ENCODE results near the gene C1D. TPM values are rescaled to one million over a fixed set of nuclear protein-coding genes. Genes with fewer than 3 reads are reported as not detected.
A peak's percentile ranks its signal among the peaks of the same experiment; 100 is the strongest.
"Not testable (repeated sequence)": the region's sequence is repeated elsewhere in the genome, so short reads cannot be mapped to it uniquely, and the experiment has no call there.

Gene C1D
- total and polyA plus RNA-seq, 2 experiments from 2014 or later = 29.4 to 55.6 TPM

DNA sequence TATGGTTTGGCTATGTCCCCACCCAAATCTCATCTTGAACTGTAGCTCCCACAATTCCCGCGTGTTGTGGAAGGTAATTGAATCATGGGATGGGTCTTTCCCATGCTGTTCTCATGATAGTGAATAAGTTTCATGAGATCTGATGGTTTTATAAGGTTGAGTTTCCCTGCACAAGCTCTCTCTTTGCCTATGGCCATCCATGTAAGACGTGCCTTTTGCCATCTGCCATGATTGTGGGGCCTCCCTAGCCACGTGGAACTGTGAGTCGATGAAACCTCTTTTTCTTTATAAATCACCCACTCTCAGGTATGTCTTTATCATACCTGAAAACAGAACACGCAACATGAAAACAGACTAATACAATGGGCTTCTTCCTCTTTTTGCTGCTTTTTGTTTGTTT is 11.2 kb upstream of the C1D start:
- Histone ChIP-seq H3K27me3 (no peaks in the 10 kb centered on the region), H3K27ac (no peak overlapping the region), H3K4me2 (no peak overlapping the region), H3K9me2 (replicated peaks; ENCODE audit: insufficient read depth) (no peaks in the 10 kb centered on the region), H3K4me3 (no peak overlapping the region), H3K9me3 (ENCODE audit: low read depth) (no peaks in the 10 kb centered on the region), H3K36me3 (replicated peaks; ENCODE audit: insufficient read depth, low read depth) (no peaks in the 10 kb centered on the region), H3K79me2 (no peaks in the 10 kb centered on the region), H2AFZ (no peak overlapping the region), H3K4me1 (ENCODE audit: insufficient read depth) (no peaks in the 10 kb centered on the region), H4K20me1 (ENCODE audit: insufficient read depth, poor library complexity, severe bottlenecking) (no peaks in the 10 kb centered on the region)
- no peak for DNase-seq (ENCODE audit: low spot score)
- TF ChIP-seq EZH2phosphoT487 (IDR thresholded peaks at IDR 0.05; ENCODE audit: low read depth, severe bottlenecking, unreplicated experiment) = no peak
- TF ChIP-seq EZH2 (IDR thresholded peaks at IDR 0.05; ENCODE audit: borderline replicate concordance) = no peak
- TF ChIP-seq, protein P1, sequence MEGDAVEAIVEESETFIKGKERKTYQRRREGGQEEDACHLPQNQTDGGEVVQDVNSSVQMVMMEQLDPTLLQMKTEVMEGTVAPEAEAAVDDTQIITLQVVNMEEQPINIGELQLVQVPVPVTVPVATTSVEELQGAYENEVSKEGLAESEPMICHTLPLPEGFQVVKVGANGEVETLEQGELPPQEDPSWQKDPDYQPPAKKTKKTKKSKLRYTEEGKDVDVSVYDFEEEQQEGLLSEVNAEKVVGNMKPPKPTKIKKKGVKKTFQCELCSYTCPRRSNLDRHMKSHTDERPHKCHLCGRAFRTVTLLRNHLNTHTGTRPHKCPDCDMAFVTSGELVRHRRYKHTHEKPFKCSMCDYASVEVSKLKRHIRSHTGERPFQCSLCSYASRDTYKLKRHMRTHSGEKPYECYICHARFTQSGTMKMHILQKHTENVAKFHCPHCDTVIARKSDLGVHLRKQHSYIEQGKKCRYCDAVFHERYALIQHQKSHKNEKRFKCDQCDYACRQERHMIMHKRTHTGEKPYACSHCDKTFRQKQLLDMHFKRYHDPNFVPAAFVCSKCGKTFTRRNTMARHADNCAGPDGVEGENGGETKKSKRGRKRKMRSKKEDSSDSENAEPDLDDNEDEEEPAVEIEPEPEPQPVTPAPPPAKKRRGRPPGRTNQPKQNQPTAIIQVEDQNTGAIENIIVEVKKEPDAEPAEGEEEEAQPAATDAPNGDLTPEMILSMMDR (IDR thresholded peaks at IDR 0.05; ENCODE audit: poor library complexity) = no peak
- WGBS (ENCODE audit: low lambda C conversion rate, missing lambda C conversion rate) = 87% methylated on average over 6 of the region's 6 CpGs

DNA sequence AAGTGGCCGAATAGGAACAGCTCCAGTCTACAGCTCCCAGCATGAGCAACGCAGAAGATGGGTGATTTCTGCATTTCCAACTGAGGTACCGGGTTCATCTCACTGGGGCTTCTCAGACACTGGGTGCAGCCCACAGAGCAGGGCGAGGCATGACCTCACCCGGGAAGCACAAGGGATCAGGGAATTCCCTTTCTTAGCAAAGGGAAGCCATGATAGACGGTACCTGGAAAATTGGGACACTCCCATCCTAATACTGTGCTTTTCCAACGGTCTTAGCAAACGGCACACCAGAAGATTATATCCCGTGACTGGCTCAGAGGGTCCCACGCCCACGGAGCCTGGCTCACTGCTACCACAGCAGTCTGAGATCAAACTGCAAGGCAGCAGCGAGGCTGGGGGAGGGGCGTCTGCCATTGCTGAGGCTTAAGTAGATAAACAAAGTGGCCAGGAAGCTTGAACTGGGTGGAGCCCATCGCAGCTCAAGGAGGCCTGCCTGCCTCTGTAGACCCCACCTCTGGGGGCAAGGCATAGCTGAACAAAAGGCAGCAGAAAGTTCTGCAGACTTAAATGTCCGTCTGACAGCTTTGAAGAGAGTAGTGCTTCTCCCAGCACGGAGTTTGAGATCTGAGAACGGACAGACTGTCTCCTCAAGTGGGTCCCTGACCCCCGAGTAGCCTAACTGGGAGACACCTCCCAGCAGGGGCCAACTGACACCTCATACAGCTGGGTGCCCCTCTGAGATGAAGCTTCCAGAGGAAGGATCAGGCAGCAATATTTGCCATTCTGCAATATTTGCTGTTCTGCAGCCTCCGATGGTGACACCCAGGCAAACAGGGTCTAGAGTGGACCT is 1.2 kb upstream of the C1D start:
- H3K36me3 ChIP-seq (replicated peaks; ENCODE audit: insufficient read depth, low read depth); H3K4me3 ChIP-seq; H3K9me2 ChIP-seq (replicated peaks; ENCODE audit: insufficient read depth); H3K9me3 ChIP-seq (ENCODE audit: low read depth); H3K27me3 ChIP-seq; H4K20me1 ChIP-seq (ENCODE audit: insufficient read depth, poor library complexity, severe bottlenecking): not testable (repeated sequence)
- Histone ChIP-seq H3K79me2 (peaks cover 36% of the 10 kb centered on the region), H3K4me2 (peak overlapping the region; percentile 70), H3K27ac (peak overlapping the region; percentile 96), H2AFZ (peak overlapping the region; percentile 65), H3K4me1 (ENCODE audit: insufficient read depth) (peaks cover 14% of the 10 kb centered on the region)
- DNase-seq (ENCODE audit: low spot score) = peak; percentile 16
- WGBS (ENCODE audit: low lambda C conversion rate, missing lambda C conversion rate) = 57% methylated on average over 19 of the region's 19 CpGs

DNA sequence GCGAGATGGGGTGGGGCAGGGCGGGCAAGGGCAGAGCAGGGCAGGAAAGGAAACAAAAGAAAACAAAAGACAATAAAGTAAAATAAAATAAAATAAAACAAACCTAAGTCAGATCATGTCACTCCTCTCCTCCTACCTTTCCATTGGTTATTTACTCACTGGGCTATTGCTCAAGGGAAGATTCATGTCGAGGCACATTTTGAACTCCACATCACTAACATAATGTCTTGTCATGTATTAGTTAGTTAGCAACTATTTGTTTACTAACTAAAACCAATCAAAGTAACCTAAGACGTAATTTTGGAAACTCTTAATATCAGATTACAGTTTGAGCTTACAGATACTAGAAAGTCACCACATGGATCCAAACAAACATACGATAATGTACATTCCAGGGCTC is 2.2 kb downstream of the C1D start:
- Histone ChIP-seq H3K4me2 (peak overlapping the region; percentile 90), H3K36me3 (replicated peaks; ENCODE audit: insufficient read depth, low read depth) (no peaks in the 10 kb centered on the region), H3K4me3 (no peak overlapping the region), H3K9me2 (replicated peaks; ENCODE audit: insufficient read depth) (no peaks in the 10 kb centered on the region), H4K20me1 (ENCODE audit: insufficient read depth, poor library complexity, severe bottlenecking) (peaks cover 21% of the 10 kb centered on the region), H3K27ac (no peak overlapping the region), H3K79me2 (peaks cover 69% of the 10 kb centered on the region), H3K4me1 (ENCODE audit: insufficient read depth) (peaks cover 14% of the 10 kb centered on the region), H2AFZ (no peak overlapping the region), H3K9me3 (ENCODE audit: low read depth) (no peaks in the 10 kb centered on the region), H3K27me3 (no peaks in the 10 kb centered on the region)
- no peak for DNase-seq (ENCODE audit: low spot score)
- TF ChIP-seq, protein P1 (IDR thresholded peaks at IDR 0.05; ENCODE audit: poor library complexity) = no peak
- no peak for TF ChIP-seq EZH2phosphoT487 (IDR thresholded peaks at IDR 0.05; ENCODE audit: low read depth, severe bottlenecking, unreplicated experiment)
- TF ChIP-seq EZH2 (IDR thresholded peaks at IDR 0.05; ENCODE audit: borderline replicate concordance) = no peak
- 92% methylated on average over 5 of the region's 5 CpGs for WGBS (ENCODE audit: low lambda C conversion rate, missing lambda C conversion rate)

DNA sequence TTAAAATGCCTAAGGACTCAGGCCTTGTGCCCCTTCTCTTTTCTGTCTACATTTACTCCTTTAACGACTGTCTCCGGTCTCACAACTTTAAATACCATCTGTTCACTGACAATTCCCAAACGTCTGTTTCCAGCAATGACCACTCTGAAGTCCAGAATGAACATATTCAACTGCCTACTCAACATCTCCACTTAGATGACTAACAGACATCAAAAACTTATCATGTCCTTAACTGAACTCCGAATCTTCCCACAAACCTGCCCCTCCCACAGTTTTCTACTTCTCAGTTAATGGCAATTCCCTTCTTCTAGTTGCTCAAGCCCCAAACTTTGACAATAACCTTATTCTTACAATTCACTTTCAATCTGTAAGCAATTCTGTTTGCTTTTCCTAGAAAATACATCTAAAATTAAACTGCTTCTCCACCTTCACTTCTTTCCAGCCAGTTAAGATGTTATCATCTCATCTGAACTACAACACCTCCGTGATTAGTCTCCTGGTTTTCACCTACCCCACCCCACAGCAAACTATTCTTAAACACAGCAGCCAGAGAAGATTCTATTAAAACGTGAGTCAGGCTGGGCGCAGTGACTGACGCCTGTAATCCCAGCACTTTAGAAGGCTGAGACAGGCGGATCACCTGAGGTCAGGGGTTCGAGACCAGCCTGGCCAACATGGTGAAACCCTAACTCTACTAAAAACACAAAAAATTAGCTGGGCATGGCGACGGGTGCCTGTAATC is 2.8 kb downstream of the C1D start:
- Histone ChIP-seq H2AFZ (no peak overlapping the region), H3K27ac (no peak overlapping the region), H3K9me2 (replicated peaks; ENCODE audit: insufficient read depth) (no peaks in the 10 kb centered on the region), H3K36me3 (replicated peaks; ENCODE audit: insufficient read depth, low read depth) (no peaks in the 10 kb centered on the region), H3K4me1 (ENCODE audit: insufficient read depth) (peaks cover 14% of the 10 kb centered on the region), H3K27me3 (no peaks in the 10 kb centered on the region), H3K4me2 (no peak overlapping the region), H4K20me1 (ENCODE audit: insufficient read depth, poor library complexity, severe bottlenecking) (peaks cover 21% of the 10 kb centered on the region), H3K9me3 (ENCODE audit: low read depth) (no peaks in the 10 kb centered on the region), H3K79me2 (peaks cover 76% of the 10 kb centered on the region), H3K4me3 (no peak overlapping the region)
- TF ChIP-seq, protein P1 (IDR thresholded peaks at IDR 0.05; ENCODE audit: poor library complexity) = no peak
- TF ChIP-seq EZH2 (IDR thresholded peaks at IDR 0.05; ENCODE audit: borderline replicate concordance) (no peak), EZH2phosphoT487 (IDR thresholded peaks at IDR 0.05; ENCODE audit: low read depth, severe bottlenecking, unreplicated experiment) (no peak)
- WGBS (ENCODE audit: low lambda C conversion rate, missing lambda C conversion rate) = 79% methylated on average over 12 of the region's 12 CpGs
- DNase-seq (ENCODE audit: low spot score) = no peak

Measured in hepatocyte (in vitro differentiated cells).